HCT116 (cell line): Measurements from ENCODE around the gene HMGN3. TPM values are rescaled to one million over a fixed set of nuclear protein-coding genes. Genes with fewer than 3 reads are reported as not detected.

ENCODE experiments used
- ATAC-seq: fragments of 200-7000 bp; cut with Tn5 transposase; 2 replicates; pipeline ENCODE4 v1.9.1; 2020; ENCODE audit warnings: mild to moderate bottlenecking, moderate library complexity
- BruUV-seq: library from RNA; stranded (reverse); fragments of 400-500 nt; replicated peaks from 2 replicates; lab custom pipeline; 2021; lab: Mats Ljungman, UMichigan
- CTCF ChIA-PET: fragments of 300-600 bp; sonication (Branson Sonifier 250); formaldehyde crosslinking; loops from one replicate; lab custom pipeline; 2021; ENCODE audit warnings: antibody characterized with exemption; lab: Charles Lee
- POLR2A ChIA-PET: fragments of 300-600, 350-600 bp; sonication (Branson Sonifier 250); formaldehyde crosslinking; loops from one replicate; lab custom pipeline; 2021; ENCODE audit warnings: antibody characterized with exemption; lab: Charles Lee
- RAD21 ChIA-PET, 2 experiments: fragments of 300-600 bp; sonication (Branson Sonifier 250); formaldehyde crosslinking; loops; one replicate each; lab custom pipeline; 2023; ENCODE audit warnings: low total read pairs in 2 of 2; ENCODE audit not compliant: uncharacterized antibody in 2 of 2, unreplicated experiment in 2 of 2, low non-redundant PET in 1 of 2; lab: Charles Lee
- DNase-seq: peaks from one replicate; pipeline ENCODE4 v3.0.0-alpha.2; 2010; ENCODE audit warnings: low read depth, low spot score
- H2AFZ ChIP-seq: fragments of 200-600 bp; shearing (Covaris generic), sonication (generic); 2 replicates; pipeline ENCODE4 v1.6.1; 2017; ENCODE audit warnings: low read depth, mixed run types, mixed read lengths, antibody characterized with exemption, low read length; ENCODE audit not compliant: poor library complexity, severe bottlenecking
- H3K27ac ChIP-seq: 2 replicates; pipeline ENCODE4 v1.5.1; 2012; ENCODE audit warnings: low read depth, low read length
- H3K27me3 ChIP-seq: fragments of 200-600 bp; sonication (generic); 2 replicates; pipeline ENCODE4 v1.6.1; 2016; ENCODE audit warnings: mixed run types, low read length, mixed read lengths; ENCODE audit not compliant: insufficient read depth
- H3K36me3 ChIP-seq, 2 experiments: fragments of 200-500 bp in 1 of 2; fragments of 200-600 bp in 1 of 2; sonication (Bioruptor generic) in 1 of 2; sonication (generic) in 1 of 2; 2 replicates each; pipeline versions ENCODE4 v1.5.1 to v1.6.1; 2014 to 2016; ENCODE audit warnings: low read length in 2 of 2, inconsistent platforms in 1 of 2, mixed read lengths in 1 of 2, mixed run types in 1 of 2; ENCODE audit not compliant: insufficient read depth in 2 of 2, control insufficient read depth in 1 of 2
- H3K4me1 ChIP-seq, 2 experiments: fragments of 200-600 bp in 1 of 2; sonication (generic) in 1 of 2; 2 replicates each; pipeline versions ENCODE4 v1.5.1 to v1.6.1; 2012 to 2017; ENCODE audit warnings: low read length in 2 of 2, inconsistent platforms in 1 of 2, mild to moderate bottlenecking in 1 of 2, mixed read lengths in 1 of 2, mixed run types in 1 of 2, moderate library complexity in 1 of 2; ENCODE audit not compliant: insufficient read depth in 2 of 2, control insufficient read depth in 1 of 2
- H3K4me2 ChIP-seq: fragments of 200-600 bp; sonication (generic); 2 replicates; pipeline ENCODE4 v1.6.1; 2017; ENCODE audit warnings: mixed run types, low read length, mixed read lengths
- H3K4me3 ChIP-seq, 2 experiments: fragments of 200-600 bp in 1 of 2; sonication (generic) in 1 of 2; replicated peaks in 1 of 2; 2 replicates each; pipeline ENCODE4 v1.5.1; 2011 to 2016; ENCODE audit warnings: low read length in 2 of 2, control low read depth in 1 of 2, low read depth in 1 of 2, mild to moderate bottlenecking in 1 of 2, mixed read lengths in 1 of 2, mixed run types in 1 of 2
- H3K79me2 ChIP-seq: fragments of 200-600 bp; sonication (generic); 2 replicates; pipeline ENCODE4 v1.6.1; 2017; ENCODE audit warnings: mild to moderate bottlenecking, mixed run types, low read length, moderate library complexity, mixed read lengths; ENCODE audit not compliant: insufficient read depth
- H3K9ac ChIP-seq: fragments of 200-600 bp; sonication (generic); 2 replicates; pipeline ENCODE4 v1.6.1; 2016; ENCODE audit warnings: low read length, mixed read lengths
- H3K9me2 ChIP-seq: fragments of 200-600 bp; sonication (generic), shearing (Covaris generic); 2 replicates; pipeline ENCODE4 v1.6.1; 2017; ENCODE audit warnings: mixed run types, mild to moderate bottlenecking, moderate library complexity; ENCODE audit not compliant: insufficient read depth
- H3K9me3 ChIP-seq, 2 experiments: fragments of 200-500 bp in 1 of 2; fragments of 200-600 bp in 1 of 2; sonication (Bioruptor generic) in 1 of 2; sonication (generic) in 1 of 2; 2 replicates each; pipeline ENCODE4 v1.6.1; 2014 to 2017; ENCODE audit warnings: low read length in 2 of 2, mixed read lengths in 2 of 2, inconsistent platforms in 1 of 2, low read depth in 1 of 2, mild to moderate bottlenecking in 1 of 2, mixed run types in 1 of 2, moderate library complexity in 1 of 2; ENCODE audit not compliant: control insufficient read depth in 1 of 2, insufficient read depth in 1 of 2
- H4K20me1 ChIP-seq: fragments of 200-600 bp; sonication (generic), shearing (Covaris generic); 2 replicates; pipeline ENCODE4 v1.6.1; 2017; ENCODE audit warnings: mixed run types, mild to moderate bottlenecking, moderate library complexity; ENCODE audit not compliant: insufficient read depth
- CBX3 ChIP-seq: IDR thresholded peaks from 2 replicates; pipeline ENCODE4 v1.6.1; 2012; ENCODE audit warnings: low read depth
- EGR1 ChIP-seq: IDR thresholded peaks from 2 replicates; pipeline ENCODE4 v1.6.1; 2012; ENCODE audit warnings: low read depth
- EZH2 ChIP-seq: fragments of 200-600 bp; sonication (generic); IDR thresholded peaks from 2 replicates; pipeline ENCODE4 v1.6.1; 2017; ENCODE audit warnings: antibody characterized with exemption, mixed run types
- EZH2phosphoT487 ChIP-seq: fragments of 200-600 bp; IDR thresholded peaks from 2 replicates; pipeline ENCODE4 v1.6.1; 2018; ENCODE audit warnings: antibody characterized with exemption, borderline replicate concordance
- FOSL1 ChIP-seq: IDR thresholded peaks from 2 replicates; pipeline ENCODE4 v1.6.1; 2012; ENCODE audit warnings: low read depth
- JUND ChIP-seq: IDR thresholded peaks from 2 replicates; pipeline ENCODE4 v1.6.1; 2012
- POLR2A ChIP-seq: IDR thresholded peaks from 2 replicates; pipeline ENCODE4 v1.7.0; 2011; ENCODE audit warnings: borderline replicate concordance; ENCODE audit not compliant: insufficient read depth, insufficient read length; ENCODE audit errors: extremely low read depth
- POLR2AphosphoS5 ChIP-seq: IDR thresholded peaks from 2 replicates; pipeline ENCODE4 v1.6.1; 2011; ENCODE audit warnings: mild to moderate bottlenecking, low read depth, low read length, moderate library complexity
- SIN3A ChIP-seq: IDR thresholded peaks from 2 replicates; pipeline ENCODE4 v1.6.1; 2012; ENCODE audit warnings: low read depth
- SP1 ChIP-seq: IDR thresholded peaks from 2 replicates; pipeline ENCODE4 v1.6.1; 2012; ENCODE audit warnings: low read depth
- SRF ChIP-seq: IDR thresholded peaks from 2 replicates; pipeline ENCODE4 v1.6.1; 2012; ENCODE audit warnings: low read depth
- YY1 ChIP-seq: IDR thresholded peaks from 2 replicates; pipeline ENCODE4 v1.6.1; 2011; ENCODE audit warnings: low read length, low read depth, moderate library complexity, mild to moderate bottlenecking; ENCODE audit not compliant: insufficient replicate concordance; ENCODE audit errors: extremely low read depth
- ZNF274 ChIP-seq: fragments of 200-500 bp; sonication (Bioruptor generic); IDR thresholded peaks from 2 replicates; pipeline ENCODE4 v1.6.1; 2014; ENCODE audit warnings: mild to moderate bottlenecking, low read depth, low read length, inconsistent platforms
- intact Hi-C: fragments of 100-400 bp; cut with micrococcal nuclease; formaldehyde crosslinking; loops from 2 replicates; pipeline ENCODE4 v1.10.0; 2022
- total RNA-seq: library from RNA; stranded (reverse); gene quantifications from one replicate; pipeline ENCODE4 v1.2.1, GENCODE V29; 2021; ENCODE audit not compliant: unreplicated experiment
- TF ChIP-seq, protein P1 (sequence below): IDR thresholded peaks from 2 replicates; pipeline ENCODE4 v1.6.1; 2012; ENCODE audit warnings: low read depth
- TF ChIP-seq, protein P2 (sequence below): IDR thresholded peaks from 2 replicates; pipeline ENCODE4 v1.6.1; 2012
- TF ChIP-seq, protein P3 (sequence below): IDR thresholded peaks from 2 replicates; pipeline ENCODE4 v1.6.1; 2012
- TF ChIP-seq, protein P4 (sequence below): IDR thresholded peaks from 2 replicates; pipeline ENCODE4 v1.6.1; 2011; ENCODE audit warnings: mild to moderate bottlenecking, low read length, moderate library complexity; ENCODE audit not compliant: insufficient replicate concordance; ENCODE audit errors: extremely low read depth

HMGN3 gene
- total RNA-seq, 1 experiment from 2014 or later = 60.5 TPM

DNA sequence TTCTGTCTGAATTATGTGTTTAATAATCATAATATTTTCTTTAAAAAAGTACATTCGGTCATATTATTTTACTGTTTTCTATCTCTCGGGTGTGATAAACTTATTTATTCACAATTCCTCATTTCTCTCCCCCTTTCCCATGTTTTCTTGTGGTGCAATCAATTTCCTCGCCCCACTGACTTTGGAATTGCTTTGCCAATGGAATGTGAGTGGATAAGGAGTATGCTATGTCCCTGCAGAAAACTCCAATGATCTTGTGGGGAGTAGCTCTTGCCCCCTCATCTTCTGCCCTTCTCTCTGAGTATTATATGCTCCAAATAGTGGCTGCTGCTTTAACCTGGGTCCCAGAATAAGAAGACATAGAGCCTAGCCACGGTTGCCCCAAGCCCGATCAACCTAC lies 64.1 kb downstream of the HMGN3 start:
- POLR2A ChIA-PET = no interaction called here

DNA sequence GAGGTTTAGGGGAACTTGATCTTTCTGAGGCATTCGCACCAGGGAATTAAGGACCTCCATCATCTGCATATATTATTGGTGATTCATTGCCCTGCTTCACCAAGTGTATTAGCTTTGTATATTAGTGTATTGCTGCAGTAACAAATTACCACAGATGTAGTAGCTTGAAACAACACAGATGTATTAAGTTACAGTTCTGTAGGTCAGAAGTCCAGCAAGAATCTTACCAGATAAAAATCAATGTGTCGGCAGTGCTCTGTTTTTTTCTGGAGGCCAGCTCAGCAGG lies 65.8 kb downstream of the HMGN3 start:
- H3K79me2 ChIP-seq = no peaks in the 10 kb centered on the region
- H3K9me3 ChIP-seq = no peaks in the 10 kb centered on the region
- no peak overlapping the region for H3K4me2 ChIP-seq
- no peaks in the 10 kb centered on the region for H4K20me1 ChIP-seq
- no TSS peak for BruUV-seq
- no peak overlapping the region for H3K27ac ChIP-seq
- no peaks in the 10 kb centered on the region for H3K9me2 ChIP-seq
- H2AFZ ChIP-seq = no peak overlapping the region
- DNase-seq = no peak
- H3K27me3 ChIP-seq = no peaks in the 10 kb centered on the region
- ChIA-PET CTCF (no interaction called here), RAD21 (no interaction called here), POLR2A (no interaction called here)
- H3K9ac ChIP-seq = no peak overlapping the region
- no peak for ATAC-seq
- H3K4me1 ChIP-seq = no peaks in the 10 kb centered on the region
- intact Hi-C loops = no loop called here
- no peaks in the 10 kb centered on the region for H3K36me3 ChIP-seq
- H3K4me3 ChIP-seq = no peak overlapping the region
- TF ChIP-seq YY1 (no peak), EZH2 (no peak), SIN3A (no peak), SP1 (no peak), SRF (no peak), POLR2A (no peak), POLR2AphosphoS5 (no peak), JUND (no peak)
- TF ChIP-seq, protein P1, sequence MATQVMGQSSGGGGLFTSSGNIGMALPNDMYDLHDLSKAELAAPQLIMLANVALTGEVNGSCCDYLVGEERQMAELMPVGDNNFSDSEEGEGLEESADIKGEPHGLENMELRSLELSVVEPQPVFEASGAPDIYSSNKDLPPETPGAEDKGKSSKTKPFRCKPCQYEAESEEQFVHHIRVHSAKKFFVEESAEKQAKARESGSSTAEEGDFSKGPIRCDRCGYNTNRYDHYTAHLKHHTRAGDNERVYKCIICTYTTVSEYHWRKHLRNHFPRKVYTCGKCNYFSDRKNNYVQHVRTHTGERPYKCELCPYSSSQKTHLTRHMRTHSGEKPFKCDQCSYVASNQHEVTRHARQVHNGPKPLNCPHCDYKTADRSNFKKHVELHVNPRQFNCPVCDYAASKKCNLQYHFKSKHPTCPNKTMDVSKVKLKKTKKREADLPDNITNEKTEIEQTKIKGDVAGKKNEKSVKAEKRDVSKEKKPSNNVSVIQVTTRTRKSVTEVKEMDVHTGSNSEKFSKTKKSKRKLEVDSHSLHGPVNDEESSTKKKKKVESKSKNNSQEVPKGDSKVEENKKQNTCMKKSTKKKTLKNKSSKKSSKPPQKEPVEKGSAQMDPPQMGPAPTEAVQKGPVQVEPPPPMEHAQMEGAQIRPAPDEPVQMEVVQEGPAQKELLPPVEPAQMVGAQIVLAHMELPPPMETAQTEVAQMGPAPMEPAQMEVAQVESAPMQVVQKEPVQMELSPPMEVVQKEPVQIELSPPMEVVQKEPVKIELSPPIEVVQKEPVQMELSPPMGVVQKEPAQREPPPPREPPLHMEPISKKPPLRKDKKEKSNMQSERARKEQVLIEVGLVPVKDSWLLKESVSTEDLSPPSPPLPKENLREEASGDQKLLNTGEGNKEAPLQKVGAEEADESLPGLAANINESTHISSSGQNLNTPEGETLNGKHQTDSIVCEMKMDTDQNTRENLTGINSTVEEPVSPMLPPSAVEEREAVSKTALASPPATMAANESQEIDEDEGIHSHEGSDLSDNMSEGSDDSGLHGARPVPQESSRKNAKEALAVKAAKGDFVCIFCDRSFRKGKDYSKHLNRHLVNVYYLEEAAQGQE = no peak
- TF ChIP-seq, protein P2, sequence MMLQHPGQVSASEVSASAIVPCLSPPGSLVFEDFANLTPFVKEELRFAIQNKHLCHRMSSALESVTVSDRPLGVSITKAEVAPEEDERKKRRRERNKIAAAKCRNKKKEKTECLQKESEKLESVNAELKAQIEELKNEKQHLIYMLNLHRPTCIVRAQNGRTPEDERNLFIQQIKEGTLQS = no peak
- TF ChIP-seq, protein P3, sequence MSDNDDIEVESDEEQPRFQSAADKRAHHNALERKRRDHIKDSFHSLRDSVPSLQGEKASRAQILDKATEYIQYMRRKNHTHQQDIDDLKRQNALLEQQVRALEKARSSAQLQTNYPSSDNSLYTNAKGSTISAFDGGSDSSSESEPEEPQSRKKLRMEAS = no peak

More for the DNA sequence above, 64.1 kb downstream of the HMGN3 start:
- intact Hi-C loops = no loop called here
- no peaks in the 10 kb centered on the region for H4K20me1 ChIP-seq
- no peak overlapping the region for H2AFZ ChIP-seq
- H3K4me3 ChIP-seq = no peak overlapping the region
- H3K9me2 ChIP-seq = no peaks in the 10 kb centered on the region
- CTCF ChIA-PET = interaction anchor here (0.7 kb wide), 1 partner anchor 959 kb away, joined by 5 read pairs; no protein-coding TSS in a partner anchor
- H3K27ac ChIP-seq = no peak overlapping the region
- H3K9ac ChIP-seq = no peak overlapping the region
- no peaks in the 10 kb centered on the region for H3K79me2 ChIP-seq
- H3K9me3 ChIP-seq = no peaks in the 10 kb centered on the region
- no peak overlapping the region for H3K4me2 ChIP-seq
- no peak for ATAC-seq
- TF ChIP-seq EGR1 (no peak), POLR2AphosphoS5 (no peak), FOSL1 (no peak), JUND (no peak), EZH2phosphoT487 (no peak), POLR2A (no peak), EZH2 (no peak), YY1 (no peak), CBX3 (no peak), ZNF274 (no peak)
- TF ChIP-seq, protein P4, sequence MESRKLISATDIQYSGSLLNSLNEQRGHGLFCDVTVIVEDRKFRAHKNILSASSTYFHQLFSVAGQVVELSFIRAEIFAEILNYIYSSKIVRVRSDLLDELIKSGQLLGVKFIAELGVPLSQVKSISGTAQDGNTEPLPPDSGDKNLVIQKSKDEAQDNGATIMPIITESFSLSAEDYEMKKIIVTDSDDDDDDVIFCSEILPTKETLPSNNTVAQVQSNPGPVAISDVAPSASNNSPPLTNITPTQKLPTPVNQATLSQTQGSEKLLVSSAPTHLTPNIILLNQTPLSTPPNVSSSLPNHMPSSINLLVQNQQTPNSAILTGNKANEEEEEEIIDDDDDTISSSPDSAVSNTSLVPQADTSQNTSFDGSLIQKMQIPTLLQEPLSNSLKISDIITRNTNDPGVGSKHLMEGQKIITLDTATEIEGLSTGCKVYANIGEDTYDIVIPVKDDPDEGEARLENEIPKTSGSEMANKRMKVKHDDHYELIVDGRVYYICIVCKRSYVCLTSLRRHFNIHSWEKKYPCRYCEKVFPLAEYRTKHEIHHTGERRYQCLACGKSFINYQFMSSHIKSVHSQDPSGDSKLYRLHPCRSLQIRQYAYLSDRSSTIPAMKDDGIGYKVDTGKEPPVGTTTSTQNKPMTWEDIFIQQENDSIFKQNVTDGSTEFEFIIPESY = no peak
- TF ChIP-seq, all 23 proteins: peak for 0
- no peak for DNase-seq
- no peaks in the 10 kb centered on the region for H3K4me1 ChIP-seq
- no TSS peak for BruUV-seq
- RAD21 ChIA-PET = no interaction called here
- no peaks in the 10 kb centered on the region for H3K27me3 ChIP-seq
- H3K36me3 ChIP-seq = no peaks in the 10 kb centered on the region
